CD14-positive monocyte (primary cell): ENCODE measurements around the gene AOC1. TPM values are rescaled to one million over a fixed set of nuclear protein-coding genes. Genes with fewer than 3 reads are reported as not detected.

Source experiments
- DNase-seq, 3 donors: peaks; one replicate each; pipeline ENCODE4 v3.0.0-alpha.2; 2011 to 2022
- H2AFZ ChIP-seq: 2 replicates; pipeline ENCODE4 v1.6.0; 2012; ENCODE audit warnings: mild to moderate bottlenecking, low read depth, low read length, inconsistent platforms; ENCODE audit not compliant: insufficient read depth, poor library complexity, severe bottlenecking
- H3K27ac ChIP-seq, 2 donors: 1 replicate in 1 of 2; 2 replicates in 1 of 2; pipeline ENCODE4 v1.5.1; 2012 to 2013; ENCODE audit warnings: low read length in 2 of 2, control low read depth in 1 of 2, inconsistent platforms in 1 of 2, low read depth in 1 of 2, mild to moderate bottlenecking in 1 of 2
- H3K27me3 ChIP-seq, 2 donors: one replicate each; pipeline versions ENCODE4 v1.6.0 to v1.6.1; 2011 to 2013; ENCODE audit warnings: low read length in 2 of 2; ENCODE audit not compliant: control insufficient read depth in 2 of 2, insufficient read depth in 2 of 2
- H3K36me3 ChIP-seq, 2 donors: replicated peaks in 1 of 2; 1 replicate in 1 of 2; 2 replicates in 1 of 2; pipeline versions ENCODE4 v1.5.1 to v1.6.1; 2012 to 2013; ENCODE audit warnings: low read length in 2 of 2, control low read depth in 1 of 2, inconsistent platforms in 1 of 2, mild to moderate bottlenecking in 1 of 2; ENCODE audit not compliant: insufficient read depth in 2 of 2, control insufficient read depth in 1 of 2
- H3K4me1 ChIP-seq, 2 donors: 1 replicate in 1 of 2; 2 replicates in 1 of 2; pipeline versions ENCODE4 v1.5.1 to v1.6.1; 2012 to 2013; ENCODE audit warnings: low read length in 2 of 2, control low read depth in 1 of 2, inconsistent platforms in 1 of 2, mild to moderate bottlenecking in 1 of 2, moderate library complexity in 1 of 2; ENCODE audit not compliant: insufficient read depth in 2 of 2, control insufficient read depth in 1 of 2
- H3K4me2 ChIP-seq: replicated peaks from 2 replicates; pipeline ENCODE3; 2012; ENCODE audit warnings: low read length, moderate library complexity, mild to moderate bottlenecking; ENCODE audit not compliant: poor library complexity, severe bottlenecking; ENCODE audit errors: extremely low read depth
- H3K4me3 ChIP-seq, 3 experiments: fragments of 200-600 bp in 1 of 3; sonication (generic) in 1 of 3; replicated peaks in 1 of 3; 1 replicate in 2 of 3; 2 replicates in 1 of 3; pipeline ENCODE4 v1.5.1; 2011 to 2013; ENCODE audit warnings: low read length in 3 of 3, mild to moderate bottlenecking in 3 of 3, control low read depth in 2 of 3, low read depth in 2 of 3, inconsistent platforms in 1 of 3, moderate library complexity in 1 of 3
- H3K79me2 ChIP-seq: 2 replicates; pipeline ENCODE4 v1.6.0; 2012; ENCODE audit warnings: mild to moderate bottlenecking, control low read depth, inconsistent platforms, low read length, moderate library complexity; ENCODE audit not compliant: insufficient read depth
- H3K9ac ChIP-seq: 2 replicates; pipeline ENCODE4 v1.6.0; 2017; ENCODE audit warnings: low read length, mild to moderate bottlenecking; ENCODE audit not compliant: insufficient read depth, poor library complexity, severe bottlenecking
- H3K9me3 ChIP-seq, 2 donors: replicated peaks in 1 of 2; 1 replicate in 1 of 2; 2 replicates in 1 of 2; pipeline versions ENCODE4 v1.5.1 to v1.6.1; 2012 to 2013; ENCODE audit warnings: low read length in 2 of 2, control low read depth in 1 of 2; ENCODE audit not compliant: control insufficient read depth in 1 of 2, insufficient read depth in 1 of 2
- H4K20me1 ChIP-seq: 2 replicates; pipeline ENCODE4 v1.6.0; 2012; ENCODE audit warnings: mild to moderate bottlenecking, low read length, control low read depth, moderate library complexity; ENCODE audit not compliant: insufficient read depth
- H3K27ac Mint-ChIP-seq, 7 donors: one replicate each; pipeline ENCODE4 v1.8.0; 2020; ENCODE audit warnings: mild to moderate bottlenecking in 7 of 7, mixed read lengths in 7 of 7, moderate library complexity in 6 of 7, inconsistent platforms in 2 of 7
- H3K27me3 Mint-ChIP-seq, 3 donors: one replicate each; pipeline ENCODE4 v1.8.0; 2021 to 2022; ENCODE audit warnings: low read depth in 3 of 3, mild to moderate bottlenecking in 3 of 3, mixed read lengths in 3 of 3, moderate library complexity in 3 of 3, inconsistent platforms in 1 of 3
- H3K36me3 Mint-ChIP-seq, 2 donors: one replicate each; pipeline ENCODE4 v1.8.0; 2020; ENCODE audit warnings: mixed read lengths in 2 of 2, inconsistent platforms in 1 of 2, mild to moderate bottlenecking in 1 of 2
- H3K4me1 Mint-ChIP-seq: one replicate; pipeline ENCODE4 v1.8.0; 2020; ENCODE audit warnings: mild to moderate bottlenecking, mixed read lengths
- H3K4me3 Mint-ChIP-seq, 2 donors: one replicate each; pipeline ENCODE4 v1.8.0; 2020; ENCODE audit warnings: mild to moderate bottlenecking in 2 of 2, mixed read lengths in 2 of 2, moderate library complexity in 1 of 2
- H3K9me3 Mint-ChIP-seq, 7 donors: one replicate each; pipeline ENCODE4 v1.8.0; 2020 to 2022; ENCODE audit warnings: mixed read lengths in 7 of 7, mild to moderate bottlenecking in 6 of 7, moderate library complexity in 6 of 7, inconsistent platforms in 2 of 7
- CTCF ChIP-seq: fragments of 200-600 bp; IDR thresholded peaks from one replicate; pipeline ENCODE4 v1.8.0; 2022; ENCODE audit warnings: antibody characterized with exemption, mild to moderate bottlenecking
- WGBS: methylation state at CpG from one replicate; pipeline ENCODE4 v1.1.5; 2013; ENCODE audit warnings: missing lambda C conversion rate; ENCODE audit not compliant: insufficient coverage; 5-methylcytosine and 5-hydroxymethylcytosine counted together
- intact Hi-C, 2 donors: fragments of 100-400 bp; cut with micrococcal nuclease; formaldehyde crosslinking; loops; one replicate each; pipeline versions ENCODE4 v1.15.0 to v1.15.1; 2023
- polyA plus RNA-seq, 3 donors: library from polyadenylated mRNA; depleted of rRNA in 1 of 3; unstranded in 2 of 3; stranded (reverse) in 1 of 3; fragments of 300-500 nt in 2 of 3; fragments of >200 nt in 1 of 3; fragmentation: Illumina TruSeq in 2 of 3; gene quantifications; 1 replicate in 2 of 3; 2 replicates in 1 of 3; pipeline ENCODE4 v1.2.3, GENCODE V29; 2012 to 2021

Gene AOC1
- polyA plus RNA-seq, 3 donors, result 0.16 to 0.31 TPM; not detected in 1

GRCh38 chr7:150835019-150835418 lies 17.3 kb upstream of the AOC1 start:
- Mint-ChIP-seq H3K4me1 (peaks cover 2% of the 10 kb centered on the region), H3K9me3 (peaks cover 0 to 2% (median 0%) of the 10 kb centered on the region in 7 donors), H3K36me3 (no peaks in the 10 kb centered on the region), H3K27me3 (peaks cover 0 to 14% (median 5%) of the 10 kb centered on the region in 3 donors), H3K4me3 (no peak overlapping the region), H3K27ac (no peak overlapping the region)
- Histone ChIP-seq H3K9me3 (no peaks in the 10 kb centered on the region), H3K27me3 (no peaks in the 10 kb centered on the region), H3K4me3 (no peak overlapping the region), H3K27ac (no peak overlapping the region), H4K20me1 (no peaks in the 10 kb centered on the region), H2AFZ (no peak overlapping the region), H3K4me1 (no peaks in the 10 kb centered on the region), H3K4me2 (no peak overlapping the region), H3K36me3 (no peaks in the 10 kb centered on the region), H3K9ac (no peak overlapping the region), H3K79me2 (no peaks in the 10 kb centered on the region)
- whole genome bisulfite sequencing, result no CpG with 5 or more reads among the region's 1 CpG
- DNase-seq, result no peak
- intact Hi-C loops, result no loop called here
- no peak for TF ChIP-seq CTCF

- Histone ChIP-seq H3K27ac (no peak overlapping the region), H3K36me3 (no peaks in the 10 kb centered on the region), H3K9ac (no peak overlapping the region), H3K79me2 (no peaks in the 10 kb centered on the region), H2AFZ (peak overlapping the region; percentile 1), H3K9me3 (no peaks in the 10 kb centered on the region), H3K4me1 (no peaks in the 10 kb centered on the region), H3K4me2 (no peak overlapping the region), H4K20me1 (no peaks in the 10 kb centered on the region), H3K4me3 (no peak overlapping the region), H3K27me3 (no peaks in the 10 kb centered on the region)
- 100% methylated on average over 5 of the region's 6 CpGs for WGBS
- peak overlapping the region in 1 of 7 donors; percentile 63 for H3K27ac Mint-ChIP-seq
- no peaks in the 10 kb centered on the region for H3K36me3 Mint-ChIP-seq
- H3K9me3 Mint-ChIP-seq, result peaks cover 0 to 2% (median 0%) of the 10 kb centered on the region in 7 donors
- DNase-seq, result no peak
- no peak for TF ChIP-seq CTCF
- peaks cover 0 to 13% (median 4%) of the 10 kb centered on the region in 3 donors for H3K27me3 Mint-ChIP-seq
- H3K4me1 Mint-ChIP-seq, result peaks cover 2% of the 10 kb centered on the region
- H3K4me3 Mint-ChIP-seq, result no peak overlapping the region
- intact Hi-C loops, result no loop called here
Observed at GRCh38 chr7:150835702-150836280, 16.5 kb upstream of the AOC1 start.
